ENCODE results near the gene GABBR2. TPM values are rescaled to one million over a fixed set of nuclear protein-coding genes. Genes with fewer than 3 reads are reported as not detected.
"Not testable (repeated sequence)": the region's sequence is repeated elsewhere in the genome, so short reads cannot be mapped to it uniquely, and the experiment has no call there.

Gene GABBR2
- polyA plus RNA-seq, 1 donor = 0.69 TPM

DNA sequence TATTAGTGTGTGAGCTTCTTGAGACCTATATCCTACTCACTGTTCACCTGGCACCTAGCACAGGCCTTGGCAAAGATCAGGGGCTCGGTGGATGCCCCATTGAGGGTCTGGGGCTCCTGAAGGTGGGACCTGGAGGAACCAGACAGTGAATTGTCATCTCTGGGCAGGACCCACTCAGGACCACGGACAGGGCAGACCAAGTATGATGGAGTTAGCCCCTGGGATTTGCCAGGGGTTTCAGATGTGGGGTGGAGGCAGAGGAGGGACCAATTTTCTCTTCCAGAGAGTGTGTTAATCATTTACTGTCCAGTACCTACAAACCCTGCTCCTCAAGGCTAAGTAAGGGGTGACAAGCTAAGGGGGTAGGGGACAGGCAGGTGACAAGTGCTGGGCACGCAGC, 424.0 kb downstream of the GABBR2 start:
- Histone ChIP-seq H3K4me1 (ENCODE audit: control insufficient read depth, insufficient read depth, low read length) (peaks cover 12% of the 10 kb centered on the region), H3K9me3 (ENCODE audit: control insufficient read depth, low read depth, low read length) (no peaks in the 10 kb centered on the region), H3K27me3 (ENCODE audit: control insufficient read depth, insufficient read depth, low read length) (no peaks in the 10 kb centered on the region), H3K27ac (ENCODE audit: low read length) (no peak overlapping the region), H3K36me3 (ENCODE audit: control insufficient read depth, insufficient read depth, low read length) (no peaks in the 10 kb centered on the region), H3K4me3 (ENCODE audit: low read length) (no peak overlapping the region)
- no CpG with 5 or more reads among the region's 3 CpGs for WGBS (ENCODE audit: insufficient coverage, low lambda C conversion rate)
- no peak for DNase-seq

DNA sequence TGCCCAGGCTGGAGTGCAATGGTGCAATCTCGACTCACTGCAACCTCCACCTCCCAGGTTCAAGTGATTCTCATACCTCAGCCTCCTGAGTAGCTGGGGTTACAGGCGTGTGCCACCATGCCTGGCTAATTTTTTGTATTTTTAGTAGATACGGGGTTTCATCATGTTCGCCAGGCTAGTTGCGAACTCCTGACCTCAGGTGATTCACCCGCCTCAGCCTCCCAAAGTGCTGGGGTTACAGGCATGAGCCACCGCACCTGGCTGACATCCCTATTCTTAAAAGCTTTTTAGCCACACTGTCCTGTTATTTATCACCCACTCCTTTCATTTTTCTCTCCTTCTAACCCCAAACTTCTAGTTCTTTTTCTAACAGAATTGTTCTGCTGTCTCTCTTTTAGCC, 425.6 kb downstream of the GABBR2 start:
- H3K36me3 ChIP-seq (ENCODE audit: control insufficient read depth, insufficient read depth, low read length); H3K4me1 ChIP-seq (ENCODE audit: control insufficient read depth, insufficient read depth, low read length); H3K9me3 ChIP-seq (ENCODE audit: control insufficient read depth, low read depth, low read length); H3K27ac ChIP-seq (ENCODE audit: low read length); DNase-seq; H3K27me3 ChIP-seq (ENCODE audit: control insufficient read depth, insufficient read depth, low read length); H3K4me3 ChIP-seq (ENCODE audit: low read length): not testable (repeated sequence)
- no CpG with 5 or more reads among the region's 7 CpGs for WGBS (ENCODE audit: insufficient coverage, low lambda C conversion rate)

DNA sequence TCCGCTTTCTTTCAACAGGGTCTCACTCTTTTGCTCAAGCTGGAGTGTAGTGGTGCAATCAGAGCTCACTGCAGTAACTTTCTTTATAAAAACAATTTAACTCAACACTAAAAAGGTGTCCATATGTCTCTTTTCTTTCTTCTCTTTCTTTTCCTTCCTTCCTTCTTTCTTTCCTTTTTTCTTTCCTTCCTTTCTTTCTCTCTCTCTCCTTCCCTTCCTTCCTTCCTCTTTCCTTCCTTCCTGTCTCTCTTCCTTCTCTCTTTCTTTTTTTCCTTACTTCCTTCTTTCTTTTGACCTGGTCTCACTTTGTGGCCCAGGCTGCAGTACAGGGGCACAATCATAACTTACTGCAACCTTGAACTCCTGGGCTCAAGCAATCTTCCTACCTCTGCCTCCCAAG, 427.5 kb downstream of the GABBR2 start:
- H3K27ac ChIP-seq (ENCODE audit: low read length) = no peak overlapping the region
- WGBS (ENCODE audit: insufficient coverage, low lambda C conversion rate) = 83% methylated on average over 1 of the region's 1 CpG
- H3K36me3 ChIP-seq (ENCODE audit: control insufficient read depth, insufficient read depth, low read length) = no peaks in the 10 kb centered on the region
- no peak for DNase-seq
- peaks cover 4% of the 10 kb centered on the region for H3K27me3 ChIP-seq (ENCODE audit: control insufficient read depth, insufficient read depth, low read length)
- H3K4me1 ChIP-seq (ENCODE audit: control insufficient read depth, insufficient read depth, low read length) = no peaks in the 10 kb centered on the region
- peaks cover 2% of the 10 kb centered on the region for H3K9me3 ChIP-seq (ENCODE audit: control insufficient read depth, low read depth, low read length)
- H3K4me3 ChIP-seq (ENCODE audit: low read length) = no peak overlapping the region

DNA sequence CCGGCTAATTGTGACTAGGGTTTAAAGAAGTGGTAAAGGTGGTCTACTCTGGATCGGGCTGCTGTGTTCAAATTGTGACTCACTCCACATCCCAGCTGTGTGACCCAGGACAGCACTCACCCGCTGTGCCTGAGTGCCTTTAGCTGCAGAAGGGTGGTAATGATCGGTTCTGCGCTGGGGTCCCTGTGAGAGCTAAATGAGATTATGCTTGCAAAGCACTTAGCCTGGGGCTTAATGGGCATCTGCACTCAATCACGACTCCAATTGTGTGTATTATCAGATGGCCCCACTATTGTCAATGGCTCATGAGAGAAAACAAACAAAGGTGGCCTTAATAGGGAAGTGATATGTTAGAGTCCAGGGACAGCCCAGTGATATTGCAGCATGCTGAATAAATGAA, 428.2 kb downstream of the GABBR2 start:
- no CpG with 5 or more reads among the region's 6 CpGs for WGBS (ENCODE audit: insufficient coverage, low lambda C conversion rate)
- Histone ChIP-seq H3K27me3 (ENCODE audit: control insufficient read depth, insufficient read depth, low read length) (peaks cover 4% of the 10 kb centered on the region), H3K4me1 (ENCODE audit: control insufficient read depth, insufficient read depth, low read length) (no peaks in the 10 kb centered on the region), H3K9me3 (ENCODE audit: control insufficient read depth, low read depth, low read length) (peaks cover 2% of the 10 kb centered on the region), H3K4me3 (ENCODE audit: low read length) (no peak overlapping the region), H3K36me3 (ENCODE audit: control insufficient read depth, insufficient read depth, low read length) (no peaks in the 10 kb centered on the region), H3K27ac (ENCODE audit: low read length) (no peak overlapping the region)
- no peak for DNase-seq

DNA sequence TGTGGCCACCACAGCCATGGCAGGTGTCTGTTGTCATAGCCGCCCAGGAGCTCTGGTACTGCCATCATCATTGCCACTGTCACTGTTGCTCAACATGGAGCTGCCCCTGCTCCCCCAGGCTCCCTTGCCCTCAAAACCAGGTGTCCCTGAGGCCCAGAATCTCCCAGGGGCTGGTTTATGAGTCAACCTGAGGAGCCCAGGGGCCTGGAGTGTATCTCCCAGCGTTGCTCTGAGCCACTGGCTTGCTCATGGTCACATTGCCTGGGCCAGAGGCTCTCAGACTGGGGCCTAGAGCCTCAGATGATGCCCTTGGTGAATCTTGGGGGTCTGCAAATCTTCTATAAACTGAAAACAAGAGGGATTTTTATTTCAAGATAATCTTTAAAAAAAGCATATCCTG, 428.6 kb downstream of the GABBR2 start:
- WGBS (ENCODE audit: insufficient coverage, low lambda C conversion rate) = no CpG with 5 or more reads among the region's 2 CpGs
- peaks cover 4% of the 10 kb centered on the region for H3K27me3 ChIP-seq (ENCODE audit: control insufficient read depth, insufficient read depth, low read length)

DNA sequence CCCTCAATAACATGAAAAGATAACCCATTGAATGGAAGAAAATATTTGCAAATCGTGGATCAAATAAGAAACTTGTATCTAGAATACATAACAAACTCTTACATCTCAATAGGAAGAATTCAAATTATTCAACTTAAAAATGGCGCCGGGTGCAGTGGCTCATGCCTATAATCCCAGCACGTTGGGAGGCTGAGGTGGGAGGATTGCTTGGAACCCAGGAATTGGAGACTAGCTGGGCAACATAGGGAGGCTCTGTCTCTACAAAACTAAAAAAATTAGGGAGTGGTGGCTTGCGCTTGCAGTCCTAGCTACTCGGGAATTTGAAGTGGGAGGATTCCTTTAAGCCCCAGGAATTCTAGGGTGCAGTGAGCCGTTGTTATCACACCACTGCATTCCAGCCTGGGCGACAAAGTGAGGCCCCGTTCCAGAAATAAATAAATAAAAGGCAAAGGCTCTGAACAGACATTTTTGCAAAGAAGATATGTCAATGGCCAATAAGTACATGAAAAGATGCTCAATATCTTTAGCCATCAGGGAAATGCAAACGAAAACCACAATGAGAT, 431.7 kb downstream of the GABBR2 start:
- no peak overlapping the region for H3K27ac ChIP-seq (ENCODE audit: low read length)
- no peaks in the 10 kb centered on the region for H3K36me3 ChIP-seq (ENCODE audit: control insufficient read depth, insufficient read depth, low read length)
- no peak overlapping the region for H3K4me3 ChIP-seq (ENCODE audit: low read length)
- H3K4me1 ChIP-seq (ENCODE audit: control insufficient read depth, insufficient read depth, low read length) = no peaks in the 10 kb centered on the region
- H3K27me3 ChIP-seq (ENCODE audit: control insufficient read depth, insufficient read depth, low read length) = peaks cover 4% of the 10 kb centered on the region
- no peak for DNase-seq
- WGBS (ENCODE audit: insufficient coverage, low lambda C conversion rate) = 90% methylated on average over 2 of the region's 10 CpGs
- peaks cover 2% of the 10 kb centered on the region for H3K9me3 ChIP-seq (ENCODE audit: control insufficient read depth, low read depth, low read length)

More for the DNA sequence above, 428.6 kb downstream of the GABBR2 start:
- no peak for DNase-seq
- Histone ChIP-seq H3K4me3 (ENCODE audit: low read length) (no peak overlapping the region), H3K27ac (ENCODE audit: low read length) (no peak overlapping the region), H3K36me3 (ENCODE audit: control insufficient read depth, insufficient read depth, low read length) (no peaks in the 10 kb centered on the region), H3K4me1 (ENCODE audit: control insufficient read depth, insufficient read depth, low read length) (no peaks in the 10 kb centered on the region), H3K9me3 (ENCODE audit: control insufficient read depth, low read depth, low read length) (peaks cover 2% of the 10 kb centered on the region)

DNA sequence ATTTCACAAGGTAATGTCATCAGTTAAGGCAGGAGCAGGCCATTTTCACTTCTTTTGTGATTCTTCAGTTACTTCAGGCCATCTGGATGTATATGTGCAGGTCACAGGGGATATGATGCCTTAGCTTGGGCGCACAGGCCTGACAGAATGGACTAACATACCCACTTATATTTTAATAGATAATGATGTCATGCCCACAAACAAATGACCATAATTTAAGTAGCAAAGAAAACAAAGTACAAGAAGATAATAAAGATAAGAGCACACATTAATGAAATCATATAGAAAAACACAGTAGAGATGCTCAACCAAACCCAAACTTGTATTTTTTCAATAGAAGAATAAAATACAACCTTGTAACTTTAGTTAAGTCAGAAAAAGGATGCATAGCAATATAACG, 433.6 kb downstream of the GABBR2 start:
- Histone ChIP-seq H3K4me1 (ENCODE audit: control insufficient read depth, insufficient read depth, low read length) (no peaks in the 10 kb centered on the region), H3K4me3 (ENCODE audit: low read length) (no peak overlapping the region), H3K36me3 (ENCODE audit: control insufficient read depth, insufficient read depth, low read length) (no peaks in the 10 kb centered on the region), H3K27me3 (ENCODE audit: control insufficient read depth, insufficient read depth, low read length) (peaks cover 4% of the 10 kb centered on the region), H3K9me3 (ENCODE audit: control insufficient read depth, low read depth, low read length) (peaks cover 2% of the 10 kb centered on the region), H3K27ac (ENCODE audit: low read length) (no peak overlapping the region)
- no peak for DNase-seq
- 100% methylated on average over 1 of the region's 2 CpGs for WGBS (ENCODE audit: insufficient coverage, low lambda C conversion rate)

DNA sequence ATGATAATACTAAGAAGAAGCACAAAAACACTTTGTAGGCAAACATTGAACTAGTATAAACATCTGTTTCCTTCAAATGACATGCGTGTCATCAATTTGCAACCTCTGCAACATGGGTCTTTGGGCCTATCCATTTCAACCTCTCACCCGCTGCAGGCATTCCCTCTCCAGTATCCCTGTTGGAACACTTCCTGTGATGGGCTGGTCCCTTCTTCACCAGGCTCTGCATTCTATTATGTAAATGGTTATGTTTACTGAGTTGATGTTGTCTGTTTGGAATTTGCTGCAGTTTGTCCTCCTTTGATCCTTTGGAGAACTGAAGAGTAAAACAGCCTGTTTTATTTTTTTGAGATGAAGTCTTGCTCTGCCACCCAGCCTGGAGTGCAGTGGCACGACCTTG, 436.7 kb downstream of the GABBR2 start:
- Histone ChIP-seq H3K36me3 (ENCODE audit: control insufficient read depth, insufficient read depth, low read length) (no peaks in the 10 kb centered on the region), H3K4me1 (ENCODE audit: control insufficient read depth, insufficient read depth, low read length) (no peaks in the 10 kb centered on the region), H3K9me3 (ENCODE audit: control insufficient read depth, low read depth, low read length) (no peaks in the 10 kb centered on the region), H3K4me3 (ENCODE audit: low read length) (no peak overlapping the region), H3K27ac (ENCODE audit: low read length) (no peak overlapping the region), H3K27me3 (ENCODE audit: control insufficient read depth, insufficient read depth, low read length) (no peaks in the 10 kb centered on the region)
- DNase-seq = no peak
- no CpG with 5 or more reads among the region's 3 CpGs for WGBS (ENCODE audit: insufficient coverage, low lambda C conversion rate)

DNA sequence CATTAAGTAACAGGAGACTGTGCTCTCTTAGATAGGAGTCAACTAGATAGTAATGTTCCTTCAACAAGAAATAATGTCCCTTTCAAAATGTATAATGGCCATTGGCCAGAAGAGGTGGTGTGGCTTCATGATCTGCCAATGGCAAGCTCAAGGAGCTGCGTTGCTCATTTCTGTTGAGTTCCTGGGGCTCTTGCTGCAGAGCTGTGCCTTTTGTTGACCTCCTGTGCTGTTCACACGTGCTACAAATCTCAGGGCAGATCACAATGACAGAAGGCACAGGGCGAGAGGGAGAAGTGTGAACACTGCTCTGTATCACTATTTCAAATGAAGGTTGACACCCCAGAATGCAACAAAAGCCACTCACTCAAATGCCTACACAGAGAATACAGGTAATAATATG, 437.3 kb downstream of the GABBR2 start:
- no peak overlapping the region for H3K27ac ChIP-seq (ENCODE audit: low read length)
- H3K4me3 ChIP-seq (ENCODE audit: low read length) = no peak overlapping the region
- WGBS (ENCODE audit: insufficient coverage, low lambda C conversion rate) = no CpG with 5 or more reads among the region's 3 CpGs
- H3K36me3 ChIP-seq (ENCODE audit: control insufficient read depth, insufficient read depth, low read length) = no peaks in the 10 kb centered on the region
- H3K27me3 ChIP-seq (ENCODE audit: control insufficient read depth, insufficient read depth, low read length) = no peaks in the 10 kb centered on the region
- H3K4me1 ChIP-seq (ENCODE audit: control insufficient read depth, insufficient read depth, low read length) = no peaks in the 10 kb centered on the region
- no peak for DNase-seq
- no peaks in the 10 kb centered on the region for H3K9me3 ChIP-seq (ENCODE audit: control insufficient read depth, low read depth, low read length)

DNA sequence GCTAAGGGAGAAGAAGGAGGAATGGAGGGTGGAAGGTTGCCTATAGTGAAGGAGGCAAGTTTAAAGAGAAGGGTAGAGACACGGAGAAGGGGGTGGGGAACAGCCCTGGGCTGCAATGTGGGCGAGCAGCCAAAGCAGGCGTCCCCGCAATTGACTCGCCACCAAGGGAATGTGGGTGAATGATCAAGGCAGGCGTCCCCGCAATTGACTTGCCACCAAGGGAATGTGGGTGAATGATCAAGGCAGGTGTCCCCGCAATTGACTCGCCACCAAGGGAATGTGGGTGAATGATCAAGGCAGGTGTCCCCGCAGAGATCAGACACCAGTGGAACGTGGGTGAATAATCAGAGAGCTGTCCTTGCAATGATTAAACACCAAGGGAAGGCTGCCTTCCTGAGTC, 438.5 kb downstream of the GABBR2 start:
- not testable (repeated sequence) for H3K27me3 ChIP-seq (ENCODE audit: control insufficient read depth, insufficient read depth, low read length); DNase-seq; H3K27ac ChIP-seq (ENCODE audit: low read length); H3K36me3 ChIP-seq (ENCODE audit: control insufficient read depth, insufficient read depth, low read length); H3K9me3 ChIP-seq (ENCODE audit: control insufficient read depth, low read depth, low read length); H3K4me3 ChIP-seq (ENCODE audit: low read length); H3K4me1 ChIP-seq (ENCODE audit: control insufficient read depth, insufficient read depth, low read length)
- WGBS (ENCODE audit: insufficient coverage, low lambda C conversion rate) = no CpG with 5 or more reads among the region's 11 CpGs

DNA sequence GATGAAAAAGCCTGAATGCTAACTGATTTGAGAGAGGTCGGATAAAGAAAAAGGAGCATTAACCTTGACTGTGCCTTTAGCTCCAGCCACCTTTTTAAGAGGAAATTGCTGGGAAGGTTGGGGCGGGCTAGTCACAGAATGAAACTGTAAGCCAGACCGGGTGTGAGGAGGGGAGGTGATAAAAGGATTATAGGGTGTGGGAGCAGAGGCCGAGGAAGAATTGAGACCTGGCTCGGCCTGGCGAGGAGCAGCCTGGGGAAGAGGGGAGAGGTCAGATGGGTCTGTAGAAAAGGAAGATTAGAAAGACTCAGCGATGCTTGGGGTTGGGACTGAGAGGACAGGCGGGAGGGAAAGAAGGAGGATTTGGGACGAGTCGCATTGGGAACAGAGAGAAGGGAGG, 439.1 kb downstream of the GABBR2 start:
- 46% methylated on average over 7 of the region's 10 CpGs for WGBS (ENCODE audit: insufficient coverage, low lambda C conversion rate)
- H3K4me3 ChIP-seq (ENCODE audit: low read length); H3K27me3 ChIP-seq (ENCODE audit: control insufficient read depth, insufficient read depth, low read length); H3K9me3 ChIP-seq (ENCODE audit: control insufficient read depth, low read depth, low read length); DNase-seq; H3K36me3 ChIP-seq (ENCODE audit: control insufficient read depth, insufficient read depth, low read length); H3K27ac ChIP-seq (ENCODE audit: low read length); H3K4me1 ChIP-seq (ENCODE audit: control insufficient read depth, insufficient read depth, low read length): not testable (repeated sequence)
